HG02759 (cell line): Measurements from ENCODE around the gene CCDC12.

Experiments
- ATAC-seq: cut with Tn5 transposase; IDR thresholded peaks from one replicate; pipeline ENCODE4 v1.9.1; 2021; ENCODE audit warnings: mild to moderate bottlenecking, moderate library complexity; ENCODE audit not compliant: unreplicated experiment

Gene CCDC12

DNA sequence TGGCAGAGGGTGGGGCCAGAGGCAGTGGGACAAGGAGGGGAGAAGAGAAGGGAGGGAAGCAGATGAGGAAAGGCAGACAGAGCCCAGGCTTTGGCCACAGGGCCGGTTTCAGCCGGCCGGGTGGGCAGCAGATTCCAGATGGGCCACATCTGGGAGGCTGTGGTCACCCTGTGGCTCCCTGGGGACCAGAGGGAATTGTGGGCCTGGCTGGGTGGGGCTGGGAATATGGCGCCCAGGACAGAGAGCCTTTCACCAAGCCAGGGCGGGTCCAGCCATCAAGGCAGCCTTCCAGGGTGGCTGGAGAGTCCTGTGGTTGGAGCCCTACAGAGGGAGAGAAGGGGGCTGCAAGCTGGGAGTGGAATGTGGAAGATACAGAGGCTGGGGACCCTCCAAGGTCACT, 80.2 kb downstream of the CCDC12 start:
- no peak for ATAC-seq

DNA sequence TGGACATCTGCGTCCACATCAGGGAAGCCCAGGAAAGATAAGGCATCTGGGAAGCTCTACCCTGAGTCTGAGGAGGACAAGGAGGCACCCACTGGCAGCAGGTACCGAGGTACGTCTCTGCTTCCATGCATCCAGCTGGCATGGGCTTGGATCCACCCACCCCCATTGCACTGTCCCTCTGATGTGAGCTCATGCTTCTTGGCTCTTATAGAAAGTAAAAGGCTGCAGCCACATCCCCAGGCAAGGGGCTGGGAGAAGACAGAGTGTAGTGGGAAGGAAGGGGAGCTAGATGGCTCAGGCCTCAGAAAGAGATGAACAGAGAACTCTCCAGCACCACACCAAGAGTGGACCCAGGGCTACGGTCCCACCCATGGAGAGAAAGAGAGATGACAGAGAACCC, 80.8 kb downstream of the CCDC12 start:
- no peak for ATAC-seq

DNA sequence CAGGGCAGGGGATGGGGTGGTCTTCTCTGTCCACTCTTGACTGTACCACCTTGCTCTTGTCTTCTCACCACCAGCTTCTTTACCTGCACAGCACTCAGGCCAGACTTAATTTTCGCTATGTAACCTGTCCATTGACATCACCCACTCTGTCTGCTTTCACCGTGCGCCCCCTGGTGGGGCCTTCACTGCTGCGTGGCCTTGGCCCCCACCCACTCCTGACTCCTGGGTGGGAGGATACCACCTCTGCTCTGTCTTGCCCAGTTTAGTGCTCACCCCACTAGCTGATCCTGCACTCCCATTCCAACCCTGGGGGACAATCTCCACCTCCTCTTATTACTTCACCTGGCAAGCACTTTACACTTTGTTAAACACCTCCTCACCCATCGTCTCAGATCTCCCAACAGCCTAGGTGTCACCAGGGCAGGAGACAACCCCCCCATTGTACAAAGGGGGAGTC, 81.3 kb downstream of the CCDC12 start:
- no peak for ATAC-seq

DNA sequence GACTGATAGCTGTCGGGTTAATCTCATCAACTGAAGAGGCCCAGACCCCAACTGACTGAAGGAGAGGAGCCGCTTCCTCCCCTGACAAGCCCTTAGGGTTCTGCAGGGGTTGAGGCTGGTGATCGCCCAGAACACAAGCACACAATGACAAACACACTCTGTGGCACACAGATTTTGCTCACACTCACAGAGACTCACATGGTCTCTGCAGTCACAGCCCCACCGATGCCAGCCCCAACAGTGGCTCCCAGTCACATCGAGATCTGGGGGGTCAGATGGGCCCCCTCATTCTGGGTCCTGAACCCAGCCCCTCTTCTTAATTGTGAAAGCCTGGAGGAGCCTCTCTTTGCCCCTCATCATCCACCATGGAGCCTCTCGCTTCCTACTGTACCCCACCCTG, 82.3 kb downstream of the CCDC12 start:
- ATAC-seq, result no peak

DNA sequence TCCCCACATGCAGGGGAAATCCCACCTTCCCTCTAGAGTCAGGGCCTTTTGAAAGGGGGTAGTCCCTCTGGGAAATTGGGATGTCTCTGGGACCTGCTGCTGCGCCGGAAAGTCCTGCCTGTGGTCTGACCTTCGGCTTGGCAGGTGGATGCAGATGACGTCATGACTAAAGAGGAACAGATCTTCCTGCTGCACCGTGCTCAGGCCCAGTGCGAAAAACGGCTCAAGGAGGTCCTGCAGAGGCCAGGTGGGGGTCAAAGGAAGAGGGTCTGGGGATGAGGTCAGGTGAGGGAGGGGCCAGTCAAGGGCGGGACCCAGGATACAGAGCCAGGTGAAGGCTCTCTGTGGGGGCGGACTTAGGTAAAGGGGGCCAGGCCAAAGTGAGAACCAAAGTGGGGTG, 82.8 kb downstream of the CCDC12 start:
- no peak for ATAC-seq

DNA sequence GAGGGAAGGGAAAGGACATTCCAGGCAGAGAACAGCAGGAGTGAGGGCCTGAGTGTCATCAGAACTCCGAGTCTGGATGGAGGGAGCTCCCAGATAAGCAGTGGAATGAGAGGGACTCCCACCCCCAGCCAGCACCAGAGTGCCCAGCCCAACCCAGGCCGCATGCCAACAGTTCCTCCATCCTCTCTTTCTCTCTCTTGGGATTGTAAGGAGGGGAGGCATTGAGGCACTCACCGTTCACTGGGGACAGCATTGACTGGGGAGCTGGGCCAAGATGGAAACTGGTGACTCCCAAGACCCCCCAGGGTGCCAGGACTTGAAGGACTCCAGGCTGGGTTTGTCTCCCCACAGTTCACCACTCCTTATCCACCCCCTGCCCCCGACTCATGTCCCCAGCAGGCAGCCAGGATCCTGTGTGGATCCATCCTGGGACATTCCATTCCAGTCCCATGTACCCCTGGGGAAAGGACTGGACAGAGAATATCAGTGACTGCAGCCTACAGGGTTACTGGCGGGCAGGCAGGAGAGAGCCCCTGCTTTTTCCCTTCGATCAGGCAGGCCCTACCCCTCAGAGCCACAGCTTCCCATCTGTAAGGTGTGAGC, 83.3 kb downstream of the CCDC12 start:
- ATAC-seq, result no peak

DNA sequence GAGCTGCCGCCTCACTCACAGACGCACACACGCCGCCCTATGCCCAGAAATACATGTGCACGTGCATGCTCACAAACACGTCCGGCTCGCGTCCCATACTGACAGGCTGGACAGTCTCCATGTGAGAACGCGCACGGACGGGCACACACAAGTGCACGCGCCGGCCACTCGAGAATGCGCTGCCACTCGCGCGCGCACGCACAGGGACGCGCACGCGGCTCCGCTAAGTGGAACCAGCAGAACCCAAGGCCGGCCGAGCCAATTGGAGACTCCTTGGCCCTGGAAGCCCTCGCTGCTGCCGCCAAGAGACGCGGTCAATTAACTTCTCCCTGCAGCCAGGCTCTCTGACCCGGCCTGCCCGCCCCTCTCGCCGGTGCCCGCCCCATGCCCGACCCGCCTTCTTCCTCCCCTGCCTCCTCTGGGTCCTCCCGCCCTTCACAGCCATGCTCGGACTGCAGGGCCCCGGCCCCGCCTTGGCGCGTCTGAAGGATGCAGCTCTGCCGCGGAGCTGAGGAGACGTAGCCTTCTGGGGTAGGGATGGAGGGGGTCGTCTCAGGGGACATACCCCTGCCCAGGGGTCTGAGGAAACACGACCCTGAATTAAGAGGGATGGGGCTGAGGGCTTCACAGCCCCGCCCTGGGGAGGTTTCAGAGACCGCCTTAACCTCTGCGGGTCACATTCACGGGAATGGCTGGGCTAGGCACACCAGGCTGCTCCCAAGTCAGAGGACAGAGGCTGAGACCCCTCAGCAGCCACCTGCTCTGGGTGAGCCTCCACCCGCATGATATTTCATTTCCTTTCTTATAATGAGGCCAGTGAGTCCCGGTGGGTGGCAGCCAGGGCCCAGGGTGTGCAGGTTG, 84.0 kb downstream of the CCDC12 start:
- no peak for ATAC-seq

DNA sequence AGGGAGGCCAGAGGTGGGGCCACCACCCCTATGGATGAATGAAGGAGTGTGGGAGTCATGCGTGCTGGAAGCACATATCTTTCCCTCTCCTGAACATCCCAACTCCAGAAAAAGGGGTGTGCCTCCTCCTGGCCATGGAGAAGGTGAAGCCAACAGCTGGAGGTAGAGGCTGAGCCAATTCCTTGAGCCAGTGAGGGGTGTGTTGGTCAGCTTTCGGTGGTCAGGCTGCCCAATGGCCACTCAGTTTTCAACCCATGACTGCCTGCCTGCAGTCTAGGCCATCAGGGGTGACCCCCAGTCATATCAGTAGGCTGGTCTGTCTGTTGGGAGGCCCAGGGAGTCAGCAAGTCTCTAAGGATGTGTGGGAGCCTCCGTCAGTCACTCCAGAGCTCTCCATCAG, 85.4 kb downstream of the CCDC12 start:
- no peak for ATAC-seq

DNA sequence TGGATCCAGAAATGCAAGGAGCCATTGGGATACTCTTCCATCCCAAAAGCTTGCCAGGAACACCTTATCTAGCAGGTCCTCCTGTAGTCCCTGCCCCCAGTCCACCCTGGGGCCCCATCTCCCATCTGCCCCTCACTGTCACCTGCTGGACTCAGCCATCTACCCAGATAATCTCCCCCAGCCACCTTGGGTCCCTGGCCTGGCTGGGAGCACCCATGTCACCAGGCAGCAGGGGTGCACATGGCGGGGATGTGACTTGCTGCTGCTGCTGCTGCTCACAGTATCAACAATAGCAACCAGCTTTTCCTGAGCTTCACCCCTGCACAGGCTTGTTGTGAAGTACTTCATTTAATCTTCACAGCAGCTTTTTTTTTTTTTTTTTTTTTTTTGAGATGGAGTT, 86.4 kb downstream of the CCDC12 start:
- no peak for ATAC-seq

DNA sequence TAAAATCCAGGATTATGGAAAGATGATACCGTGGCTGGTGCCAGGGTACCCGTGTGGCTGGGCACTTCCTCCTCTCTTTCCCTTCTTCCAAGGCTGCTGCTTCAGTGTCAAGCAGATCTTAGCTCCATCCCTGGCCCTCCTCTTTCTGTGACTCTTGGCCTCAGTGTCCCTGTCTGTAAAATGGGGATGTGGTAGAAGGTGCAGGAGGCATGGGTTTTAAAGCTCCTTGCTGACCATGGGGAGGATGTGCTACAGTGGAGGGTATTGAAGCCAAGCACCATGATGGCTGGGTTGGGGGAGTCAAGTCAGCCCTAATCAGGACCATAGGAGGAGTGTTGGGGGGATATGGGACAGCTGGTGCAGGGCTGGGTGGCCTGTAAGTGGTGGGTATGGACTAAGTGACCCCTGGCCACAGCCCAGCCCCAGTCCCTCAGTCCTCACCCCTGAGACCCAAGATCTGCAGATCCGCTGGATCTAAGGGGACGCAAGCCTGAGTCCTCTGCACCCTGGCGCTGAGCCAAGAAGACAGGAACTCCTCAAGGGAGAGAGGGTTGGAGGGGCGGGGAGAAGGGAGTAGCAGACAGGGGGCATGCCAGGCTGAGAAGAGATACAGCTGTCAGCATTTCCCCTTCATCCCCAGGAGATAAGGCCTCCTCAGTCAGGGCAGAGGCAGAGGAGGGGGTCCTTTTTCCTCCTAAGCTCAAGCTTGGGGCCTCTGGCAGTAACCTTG, 87.0 kb downstream of the CCDC12 start:
- no peak for ATAC-seq

DNA sequence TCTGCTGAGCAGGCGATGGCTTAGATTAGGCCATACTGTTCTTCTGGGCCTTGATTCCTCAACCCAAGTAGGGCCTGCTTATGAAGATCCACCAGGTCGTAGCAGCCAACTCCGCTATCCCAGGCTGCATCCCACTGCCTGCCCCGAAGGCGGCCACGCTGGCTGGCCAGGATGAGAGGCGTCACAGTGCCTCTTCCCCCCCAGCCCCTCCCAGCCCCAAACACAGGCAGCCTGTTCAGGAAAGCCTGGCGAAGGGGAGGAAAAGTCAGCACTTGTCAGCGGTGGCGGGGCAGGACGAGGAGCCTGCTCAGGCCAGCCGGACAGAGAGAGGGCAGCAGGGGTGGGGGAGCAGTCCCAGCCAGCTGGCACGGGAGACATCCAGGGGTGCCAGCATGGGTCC, 87.8 kb downstream of the CCDC12 start:
- no peak for ATAC-seq

DNA sequence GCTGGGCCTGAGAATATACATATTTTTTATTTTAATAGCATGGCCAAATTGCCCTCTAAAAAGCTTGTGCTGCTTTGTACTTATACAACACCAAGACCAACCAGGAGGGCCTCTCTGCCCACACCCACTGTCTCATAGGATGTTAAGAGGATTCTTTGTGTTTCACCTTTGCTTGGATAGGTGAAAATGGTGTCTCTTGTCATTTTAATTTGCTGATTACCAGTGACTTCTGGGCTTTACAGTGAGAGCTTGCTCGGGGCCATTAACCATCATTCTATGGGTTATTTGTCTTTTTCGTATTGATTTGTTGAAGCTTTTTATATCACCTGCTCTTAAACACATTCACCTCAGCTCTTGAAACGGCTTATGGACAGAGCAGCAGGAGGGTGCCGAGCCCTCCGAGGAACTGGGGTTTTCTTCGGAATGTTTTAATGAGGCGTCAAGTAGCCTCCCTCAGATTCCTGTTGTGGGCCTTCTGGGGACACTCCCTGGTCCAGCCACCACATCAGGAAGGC, 88.5 kb downstream of the CCDC12 start:
- ATAC-seq, result no peak

DNA sequence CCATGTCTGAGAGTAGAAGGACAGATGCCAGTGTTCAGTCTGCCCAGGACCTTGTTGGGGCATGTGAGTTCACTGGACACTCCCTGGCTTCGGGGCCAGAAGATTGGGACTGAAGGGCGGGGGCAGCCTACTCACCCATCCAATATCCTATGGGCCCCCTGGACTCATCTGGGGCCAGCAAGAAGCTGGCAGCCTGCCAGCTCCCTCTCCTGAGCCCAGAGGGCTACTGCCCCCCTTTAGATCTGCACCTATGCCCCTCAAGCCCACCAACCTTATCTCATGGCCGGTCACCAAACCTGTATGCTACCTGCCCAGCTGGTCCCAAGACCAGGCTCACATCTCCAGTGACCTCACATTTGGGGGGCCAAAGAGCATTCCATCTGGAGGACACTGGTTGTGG, 90.9 kb downstream of the CCDC12 start:
- ATAC-seq, result no peak

DNA sequence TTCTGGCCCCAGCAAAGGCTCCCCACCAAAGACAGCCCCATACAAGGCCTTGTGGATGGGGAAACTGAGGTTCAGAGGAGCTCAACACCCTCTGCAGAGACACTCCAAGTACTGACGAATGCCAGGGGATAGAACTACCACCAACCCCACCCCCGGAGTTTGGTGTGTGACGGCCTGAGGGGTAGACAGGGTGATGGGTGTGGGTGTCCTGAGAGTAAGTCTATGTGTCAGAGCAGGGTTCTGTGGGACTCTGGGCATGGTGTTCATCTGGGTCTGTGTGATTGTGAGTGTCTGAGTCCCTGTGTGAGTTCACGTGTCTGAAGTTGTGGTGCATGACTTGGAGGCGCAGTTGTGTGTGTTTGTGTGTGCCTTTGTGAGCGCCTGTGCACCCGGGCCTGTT, 91.6 kb downstream of the CCDC12 start:
- ATAC-seq, result no peak

DNA sequence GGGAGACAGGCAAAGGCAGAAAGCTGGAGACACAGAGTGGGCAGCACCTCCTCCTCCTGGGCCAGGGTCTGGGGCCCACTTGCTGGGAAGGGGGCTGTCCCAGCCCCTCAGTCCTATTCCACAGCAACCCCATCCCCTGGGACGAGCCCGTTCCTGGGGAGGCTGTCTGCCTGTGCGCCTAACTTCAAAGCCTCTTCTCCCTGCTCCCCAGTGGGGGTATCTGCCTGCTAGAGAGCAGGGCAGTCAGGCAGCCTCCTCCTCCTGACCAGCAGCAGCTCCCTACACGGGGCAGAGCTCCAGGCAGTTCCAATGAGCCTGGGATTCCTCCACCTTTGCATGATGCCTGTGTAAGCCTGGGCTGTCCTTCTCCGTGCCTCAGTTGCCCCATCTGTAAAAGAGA, 92.1 kb downstream of the CCDC12 start:
- no peak for ATAC-seq

DNA sequence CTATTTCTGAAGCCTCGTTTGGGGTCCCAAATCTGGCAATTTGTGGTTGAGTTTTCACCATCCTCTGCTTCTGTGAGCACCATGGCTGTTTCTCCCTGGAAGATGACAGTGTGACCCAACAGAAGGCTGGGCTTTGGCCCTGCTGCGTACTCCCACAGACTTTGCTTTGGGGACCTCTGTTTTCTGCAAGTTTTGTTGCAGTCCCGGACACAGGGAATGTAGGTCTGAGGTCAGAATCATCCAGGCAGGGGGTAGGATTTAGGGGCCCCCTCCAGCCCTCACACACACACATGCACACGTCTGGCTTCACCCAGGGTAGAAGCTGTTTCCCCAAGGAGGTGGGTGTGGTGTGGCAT, 92.7 kb downstream of the CCDC12 start:
- no peak for ATAC-seq

DNA sequence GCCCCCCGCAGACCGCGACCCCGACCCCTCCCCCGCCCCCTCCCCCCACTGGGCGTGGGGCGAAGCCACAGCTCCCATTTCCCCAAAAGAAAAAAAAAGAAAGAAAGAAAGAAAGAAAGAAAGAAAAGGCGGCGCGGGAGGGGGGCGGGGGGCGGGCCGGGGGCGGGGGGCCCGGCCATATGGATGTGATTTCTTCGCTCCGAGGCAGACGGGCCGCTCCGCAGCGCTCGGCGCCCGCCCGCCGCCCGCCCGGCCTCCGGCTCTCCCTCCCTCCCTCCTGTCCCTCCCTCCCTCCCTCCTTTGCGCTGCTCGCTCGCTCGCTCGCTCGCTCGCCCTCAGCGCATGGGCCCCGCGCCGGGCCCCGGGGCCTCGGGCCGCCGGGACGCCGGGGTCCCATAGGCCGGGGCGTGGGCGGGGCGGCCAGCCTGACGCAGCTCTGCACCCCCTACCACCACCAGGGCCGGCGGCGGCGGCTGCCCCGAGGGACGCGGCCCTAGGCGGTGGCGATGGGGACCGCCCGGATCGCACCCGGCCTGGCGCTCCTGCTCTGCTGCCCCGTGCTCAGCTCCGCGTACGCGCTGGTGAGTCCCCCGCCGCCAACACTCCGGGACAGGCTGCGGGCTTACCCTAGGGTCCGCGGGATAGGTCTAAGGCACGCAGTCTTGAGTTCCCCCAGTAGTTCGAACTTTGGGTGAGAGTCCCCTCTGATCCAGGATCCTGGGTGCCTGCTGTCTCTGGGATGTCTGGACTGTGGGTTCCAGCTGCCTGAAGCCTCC, 93.3 kb downstream of the CCDC12 start:
- no peak for ATAC-seq

DNA sequence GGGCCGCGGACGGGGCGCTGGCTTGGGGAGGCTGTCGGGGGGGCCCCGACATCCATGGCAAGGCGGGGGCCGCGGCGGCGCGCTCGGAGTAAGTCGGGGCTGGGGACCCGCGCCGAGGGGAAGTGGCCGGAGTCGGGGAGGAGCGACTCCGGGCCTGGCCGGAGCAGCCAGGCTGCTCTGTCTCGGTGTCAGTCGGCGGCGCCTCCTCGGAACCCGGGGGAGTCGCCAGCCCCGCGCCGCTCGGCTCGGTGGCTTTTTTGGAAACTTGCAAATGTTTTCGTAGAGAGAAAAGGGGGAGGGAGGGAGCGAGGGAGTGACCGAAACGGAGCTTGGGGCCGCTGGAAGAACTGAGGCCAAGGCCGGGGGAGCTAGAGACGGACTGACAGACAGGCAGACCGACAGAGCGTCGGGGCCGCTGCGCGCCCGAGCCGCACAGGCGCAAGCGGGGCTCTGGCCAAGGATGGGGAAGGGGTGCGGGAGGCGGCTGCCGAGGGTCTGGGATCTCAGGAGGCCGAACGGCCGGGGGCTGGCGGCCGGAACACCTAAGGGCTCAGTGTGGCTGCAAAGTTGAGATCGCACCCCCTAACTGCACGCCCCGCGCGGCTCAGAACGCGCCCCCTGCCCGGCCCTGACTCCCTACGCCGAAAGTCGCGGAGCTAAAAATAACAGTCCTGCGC, 94.0 kb downstream of the CCDC12 start:
- ATAC-seq, result no peak

DNA sequence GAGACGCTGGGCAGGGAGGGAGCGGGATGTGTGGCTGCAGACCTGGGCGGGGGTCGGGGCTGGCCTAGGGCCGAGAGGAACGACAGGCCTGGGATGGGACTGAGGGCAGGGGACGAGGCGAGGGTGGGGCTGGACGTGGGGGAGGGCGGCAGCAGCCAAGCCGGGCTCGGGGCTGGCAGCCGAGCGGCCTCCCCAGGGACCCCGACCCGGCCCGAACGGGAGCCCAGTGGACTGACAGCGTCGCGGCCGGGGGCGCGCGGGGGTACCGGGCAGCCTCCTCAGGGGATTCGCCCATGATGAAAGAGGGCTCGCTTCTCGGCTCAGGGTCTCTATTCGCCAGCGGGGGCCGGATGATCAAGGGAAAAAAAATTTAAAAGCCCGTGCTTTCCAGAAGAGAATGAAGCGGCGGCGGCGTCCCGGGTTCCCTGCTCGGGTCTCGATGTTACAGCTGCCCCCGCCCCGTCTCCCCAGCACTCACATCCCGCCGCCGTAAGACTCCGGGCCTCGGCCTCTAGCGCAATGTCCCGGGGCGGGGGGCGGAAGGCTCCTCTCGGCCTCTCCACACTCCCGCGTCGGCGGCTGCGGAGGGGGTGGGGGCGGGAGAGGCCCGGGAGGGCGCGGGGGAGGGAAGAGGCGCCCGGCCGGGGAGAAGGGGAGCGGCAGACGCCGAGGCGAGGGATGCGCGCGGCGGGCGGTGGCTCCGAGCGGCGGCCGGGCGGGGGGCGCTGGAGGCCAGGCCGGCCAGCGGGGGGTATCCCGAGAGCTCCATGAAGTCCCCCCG, 94.8 kb downstream of the CCDC12 start:
- no peak for ATAC-seq
